Measurements from ENCODE around the gene DUSP16.

Gene DUSP16

GRCh38 chr12:12488296-12488695 is 74.4 kb downstream of the DUSP16 start:
- TF ChIP-seq, protein P1, sequence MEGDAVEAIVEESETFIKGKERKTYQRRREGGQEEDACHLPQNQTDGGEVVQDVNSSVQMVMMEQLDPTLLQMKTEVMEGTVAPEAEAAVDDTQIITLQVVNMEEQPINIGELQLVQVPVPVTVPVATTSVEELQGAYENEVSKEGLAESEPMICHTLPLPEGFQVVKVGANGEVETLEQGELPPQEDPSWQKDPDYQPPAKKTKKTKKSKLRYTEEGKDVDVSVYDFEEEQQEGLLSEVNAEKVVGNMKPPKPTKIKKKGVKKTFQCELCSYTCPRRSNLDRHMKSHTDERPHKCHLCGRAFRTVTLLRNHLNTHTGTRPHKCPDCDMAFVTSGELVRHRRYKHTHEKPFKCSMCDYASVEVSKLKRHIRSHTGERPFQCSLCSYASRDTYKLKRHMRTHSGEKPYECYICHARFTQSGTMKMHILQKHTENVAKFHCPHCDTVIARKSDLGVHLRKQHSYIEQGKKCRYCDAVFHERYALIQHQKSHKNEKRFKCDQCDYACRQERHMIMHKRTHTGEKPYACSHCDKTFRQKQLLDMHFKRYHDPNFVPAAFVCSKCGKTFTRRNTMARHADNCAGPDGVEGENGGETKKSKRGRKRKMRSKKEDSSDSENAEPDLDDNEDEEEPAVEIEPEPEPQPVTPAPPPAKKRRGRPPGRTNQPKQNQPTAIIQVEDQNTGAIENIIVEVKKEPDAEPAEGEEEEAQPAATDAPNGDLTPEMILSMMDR (IDR thresholded peaks at IDR 0.05; ENCODE audit: low read depth, low read length), result no peak
- H3K4me3 ChIP-seq (replicated peaks in 1 of 2; ENCODE audit: low read depth in 2 of 2, low read length in 2 of 2), result no peak overlapping the region
- no peak for DNase-seq (ENCODE audit: low read depth in 2 of 2)

DNA sequence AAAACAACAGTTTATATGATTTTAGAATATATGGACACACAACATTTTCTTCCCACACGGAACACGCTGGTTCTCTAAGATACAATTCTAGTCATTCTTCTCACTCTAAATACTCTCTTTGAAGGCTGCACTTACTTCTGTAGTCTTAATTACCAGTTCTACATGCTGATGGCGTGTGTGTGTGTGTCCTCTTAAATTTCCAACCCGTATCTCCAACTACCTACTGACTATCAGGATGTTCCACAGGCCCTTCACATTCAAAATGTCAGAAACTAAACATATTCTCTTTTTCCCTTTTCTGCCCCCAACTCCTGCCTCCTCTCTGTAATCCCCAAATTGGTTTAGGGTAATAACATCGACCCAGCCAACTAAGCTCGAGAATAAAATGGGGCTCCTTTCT is 75.2 kb downstream of the DUSP16 start:
- DNase-seq (ENCODE audit: low read depth in 2 of 2), result no peak
- H3K4me3 ChIP-seq (replicated peaks in 1 of 2; ENCODE audit: low read depth in 2 of 2, low read length in 2 of 2), result no peak overlapping the region
- TF ChIP-seq, protein P1 (IDR thresholded peaks at IDR 0.05; ENCODE audit: low read depth, low read length), result no peak

DNA sequence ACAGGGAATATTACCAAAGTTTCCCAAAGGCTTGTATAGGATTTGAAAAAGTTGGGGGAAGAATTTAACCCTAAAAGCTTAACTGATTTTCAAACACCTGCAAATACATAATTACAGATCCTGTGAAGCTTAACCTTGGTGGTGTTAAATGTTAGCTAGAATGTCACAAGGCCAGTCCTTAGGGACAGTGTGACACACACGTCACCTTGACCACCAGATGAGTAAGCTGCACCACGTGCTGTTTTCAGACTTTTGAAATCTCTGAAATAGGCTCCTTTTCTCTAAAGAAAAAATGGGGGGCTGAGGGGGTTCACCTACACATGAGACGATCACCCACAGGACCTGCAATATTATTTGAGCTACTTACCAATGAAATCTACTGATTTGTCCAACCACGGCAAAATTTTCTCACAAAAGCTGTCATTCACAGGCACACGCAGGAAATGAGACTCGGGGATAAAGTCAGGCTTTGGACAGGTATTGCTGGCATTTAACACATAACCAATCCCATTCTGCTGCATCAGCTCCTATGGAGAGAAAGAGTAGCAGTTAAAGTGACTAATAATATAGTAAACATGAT is 75.9 kb downstream of the DUSP16 start:
- H3K4me3 ChIP-seq (replicated peaks in 1 of 2; ENCODE audit: low read depth in 2 of 2, low read length in 2 of 2), result no peak overlapping the region
- DNase-seq (ENCODE audit: low read depth in 2 of 2), result peak in 1 of 2 donors; percentile 8
- TF ChIP-seq, protein P1 (IDR thresholded peaks at IDR 0.05; ENCODE audit: low read depth, low read length), result no peak

- TF ChIP-seq, protein P1 (IDR thresholded peaks at IDR 0.05; ENCODE audit: low read depth, low read length), result no peak
- DNase-seq (ENCODE audit: low read depth in 2 of 2), result no peak
- H3K4me3 ChIP-seq (replicated peaks in 1 of 2; ENCODE audit: low read depth in 2 of 2, low read length in 2 of 2), result no peak overlapping the region
Observed at GRCh38 chr12:12483438-12483837, 79.2 kb downstream of the DUSP16 start.

DNA sequence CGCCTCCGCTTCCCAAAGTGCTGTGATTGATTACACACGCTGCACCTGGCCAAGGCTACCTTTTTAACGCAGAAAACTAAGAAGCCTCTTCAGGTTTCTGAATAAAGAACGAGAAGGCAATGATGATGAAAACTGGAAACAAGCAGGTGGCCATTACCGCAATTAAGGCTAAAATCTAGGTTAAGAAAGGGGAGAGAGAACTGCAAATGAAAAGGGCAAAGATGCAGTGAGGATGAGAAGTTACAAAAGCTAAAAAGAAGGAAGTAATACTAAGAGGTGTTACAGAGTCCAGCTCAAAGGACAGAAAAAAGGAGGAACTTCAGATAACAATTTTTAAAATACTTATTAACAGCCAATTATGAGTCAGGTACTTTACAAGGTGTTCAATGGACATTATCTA is 79.7 kb downstream of the DUSP16 start:
- TF ChIP-seq, protein P1 (IDR thresholded peaks at IDR 0.05; ENCODE audit: low read depth, low read length), result no peak
- no peak for DNase-seq (ENCODE audit: low read depth in 2 of 2)
- H3K4me3 ChIP-seq (replicated peaks in 1 of 2; ENCODE audit: low read depth in 2 of 2, low read length in 2 of 2), result no peak overlapping the region

GRCh38 chr12:12482150-12482761 is 80.4 kb downstream of the DUSP16 start:
- no peak overlapping the region for H3K4me3 ChIP-seq (replicated peaks in 1 of 2; ENCODE audit: low read depth in 2 of 2, low read length in 2 of 2)
- DNase-seq (ENCODE audit: low read depth in 2 of 2), result no peak
- TF ChIP-seq, protein P1 (IDR thresholded peaks at IDR 0.05; ENCODE audit: low read depth, low read length), result no peak

- TF ChIP-seq, protein P1 (IDR thresholded peaks at IDR 0.05; ENCODE audit: low read depth, low read length), result no peak
- no peak for DNase-seq (ENCODE audit: low read depth in 2 of 2)
- H3K4me3 ChIP-seq (replicated peaks in 1 of 2; ENCODE audit: low read depth in 2 of 2, low read length in 2 of 2), result no peak overlapping the region
Observed at GRCh38 chr12:12481631-12482030, 81.0 kb downstream of the DUSP16 start.
